ENCODE results near the gene SNX33. TPM values are rescaled to one million over a fixed set of nuclear protein-coding genes. Genes with fewer than 3 reads are reported as not detected.

SNX33 gene
- total RNA-seq, 1 experiment from 2014 or later = 8.3 TPM

DNA sequence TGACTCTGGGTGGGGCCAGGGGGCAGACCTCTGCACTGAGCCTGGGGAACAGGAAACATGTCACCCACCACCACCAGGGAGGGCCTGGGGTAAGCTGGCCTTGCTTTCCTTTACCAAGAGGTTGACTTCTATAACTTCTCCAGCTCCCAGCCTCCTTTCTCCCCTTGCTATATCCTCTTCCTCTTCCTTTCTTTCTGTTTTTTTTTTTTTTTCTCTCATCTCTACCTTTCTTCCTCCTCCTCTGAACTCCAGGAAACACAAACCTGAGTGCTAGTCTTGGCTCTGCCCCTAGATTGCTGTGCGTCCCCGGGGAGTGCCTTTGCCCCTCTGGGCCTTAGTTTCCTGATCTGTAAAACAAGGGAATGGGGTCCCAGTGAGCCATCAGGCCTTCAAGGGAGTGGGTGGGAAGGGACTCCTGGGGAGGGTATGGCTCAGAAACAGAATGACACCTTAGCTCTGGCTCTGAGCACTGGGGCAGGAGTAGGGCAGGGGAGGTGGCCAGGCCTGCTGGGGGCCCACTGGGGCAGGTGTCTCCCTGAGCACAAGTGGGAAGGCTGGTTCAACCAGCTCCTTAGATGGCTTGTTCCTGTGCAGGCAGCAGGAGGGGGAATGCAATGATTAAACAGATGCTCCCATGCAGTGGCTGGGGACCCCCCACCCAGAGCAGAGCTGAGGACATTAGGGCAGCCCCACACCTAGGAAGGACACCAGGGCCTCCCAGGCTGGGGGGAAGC, 4.3 kb downstream of the SNX33 start (continued):
- TF ChIP-seq SP1 (IDR thresholded peaks at IDR 0.05; ENCODE audit: low read depth) = no peak

GRCh38 chr15:75653347-75653913, 5.7 kb downstream of the SNX33 start:
- H3K4me2 ChIP-seq (ENCODE audit: low read length) = no peak overlapping the region
- H3K4me1 ChIP-seq (ENCODE audit: control insufficient read depth in 1 of 2, insufficient read depth in 2 of 2, low read length in 2 of 2) = peaks cover 15 to 41% of the 10 kb centered on the region in 2 experiments
- no peak overlapping the region for H3K27ac ChIP-seq (ENCODE audit: low read depth, low read length)
- BruUV-seq (replicated peaks) = no TSS peak
- H3K9me2 ChIP-seq (ENCODE audit: insufficient read depth) = no peaks in the 10 kb centered on the region
- ChIA-PET CTCF (no interaction called here), POLR2A (interaction anchor here (1.2 kb wide), 1 partner anchor 202 kb away, joined by 4 read pairs; the partner anchor contains the start of gene SIN3A), RAD21 (ENCODE audit: low non-redundant PET in 1 of 2, low total read pairs in 2 of 2, uncharacterized antibody in 2 of 2, unreplicated experiment in 2 of 2) (no interaction called here)
- H3K9ac ChIP-seq (ENCODE audit: low read length) = no peak overlapping the region
- peaks cover 41% of the 10 kb centered on the region for H3K79me2 ChIP-seq (ENCODE audit: insufficient read depth, low read length)
- no peaks in the 10 kb centered on the region for H4K20me1 ChIP-seq (ENCODE audit: insufficient read depth)
- H2AFZ ChIP-seq (ENCODE audit: low read depth, low read length, poor library complexity, severe bottlenecking) = no peak overlapping the region
- H3K36me3 ChIP-seq (ENCODE audit: control insufficient read depth in 1 of 2, insufficient read depth in 2 of 2, low read length in 2 of 2) = peaks cover 2 to 12% of the 10 kb centered on the region in 2 experiments; a peak in 2 of 4 replicates
- H3K9me3 ChIP-seq (ENCODE audit: control insufficient read depth in 1 of 2, insufficient read depth in 1 of 2, low read depth in 1 of 2, low read length in 2 of 2) = no peaks in the 10 kb centered on the region
- ATAC-seq (no peak), DNase-seq (ENCODE audit: low read depth, low spot score) (no peak)
- intact Hi-C loops (cut with micrococcal nuclease) = no loop called here
- no peak for TF ChIP-seq ZNF274 (IDR thresholded peaks at IDR 0.05; ENCODE audit: low read depth, low read length)
- no peaks in the 10 kb centered on the region for H3K27me3 ChIP-seq (ENCODE audit: insufficient read depth, low read length)
- H3K4me3 ChIP-seq (replicated peaks in 1 of 2; ENCODE audit: low read depth in 1 of 2, low read length in 2 of 2) = no peak overlapping the region

DNA sequence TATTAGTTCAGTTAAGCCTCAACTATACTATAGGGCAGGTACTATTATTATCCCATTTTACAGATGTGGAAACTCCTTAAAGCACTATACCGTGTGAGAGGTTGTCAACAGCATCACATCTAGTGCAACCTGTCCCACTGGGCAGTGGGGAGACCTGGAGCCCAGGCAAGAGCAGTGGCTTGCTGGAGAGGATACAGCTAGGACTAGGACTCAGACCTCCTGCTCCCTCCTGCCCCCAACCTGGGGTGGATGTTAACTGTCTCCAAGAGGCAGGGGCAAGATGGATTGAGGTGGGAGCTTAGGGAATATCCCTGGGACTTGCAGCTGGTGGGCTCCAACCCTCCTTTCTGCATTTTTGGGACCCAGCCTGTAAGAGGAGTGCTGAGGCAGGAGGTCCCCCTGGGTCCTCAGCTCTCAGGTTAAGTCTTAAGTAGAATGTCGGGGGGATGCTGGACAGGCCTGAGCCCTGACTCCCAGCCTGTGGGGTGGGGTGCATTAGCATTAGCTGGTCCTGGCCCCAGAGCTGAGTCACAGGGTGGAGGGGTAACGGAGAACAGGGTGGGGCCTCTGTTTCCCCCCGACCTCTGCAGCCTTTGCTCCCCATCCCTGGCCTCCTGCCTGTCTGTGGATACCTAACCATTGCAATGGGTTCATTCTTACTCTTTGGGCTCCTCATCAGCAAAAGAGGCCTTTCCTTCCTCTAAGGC, 6.6 kb downstream of the SNX33 start:
- TF ChIP-seq SP1 (IDR thresholded peaks at IDR 0.05; ENCODE audit: low read depth) (no peak), ZNF274 (IDR thresholded peaks at IDR 0.05; ENCODE audit: low read depth, low read length) (no peak), RAD21 (IDR thresholded peaks at IDR 0.05; ENCODE audit: low read depth) (no peak), YY1 (IDR thresholded peaks at IDR 0.05; ENCODE audit: extremely low read depth, insufficient replicate concordance, low read depth, low read length) (no peak)
- peaks cover 15 to 32% of the 10 kb centered on the region in 2 experiments for H3K4me1 ChIP-seq (ENCODE audit: control insufficient read depth in 1 of 2, insufficient read depth in 2 of 2, low read length in 2 of 2)
- POLR2A ChIA-PET = interaction anchor here (1.2 kb wide), 1 partner anchor 203 kb away, joined by 4 read pairs; the partner anchor contains the start of gene SIN3A

More for the DNA sequence above, 6.6 kb downstream of the SNX33 start:
- ChIA-PET RAD21 (ENCODE audit: low non-redundant PET in 1 of 2, low total read pairs in 2 of 2, uncharacterized antibody in 2 of 2, unreplicated experiment in 2 of 2) (no interaction called here), CTCF (no interaction called here)
- H3K36me3 ChIP-seq (ENCODE audit: control insufficient read depth in 1 of 2, insufficient read depth in 2 of 2, low read length in 2 of 2) = peaks cover 2 to 9% of the 10 kb centered on the region in 2 experiments; a peak in 2 of 4 replicates
- H3K27me3 ChIP-seq (ENCODE audit: insufficient read depth, low read length) = no peaks in the 10 kb centered on the region
- no peaks in the 10 kb centered on the region for H3K9me3 ChIP-seq (ENCODE audit: control insufficient read depth in 1 of 2, insufficient read depth in 1 of 2, low read depth in 1 of 2, low read length in 2 of 2)
- intact Hi-C loops (cut with micrococcal nuclease) = no loop called here
- no peak overlapping the region for H3K4me3 ChIP-seq (replicated peaks in 1 of 2; ENCODE audit: low read depth in 1 of 2, low read length in 2 of 2)
- no TSS peak for BruUV-seq (replicated peaks)
- no peak overlapping the region for H3K4me2 ChIP-seq (ENCODE audit: low read length)
- no peaks in the 10 kb centered on the region for H4K20me1 ChIP-seq (ENCODE audit: insufficient read depth)
- no peaks in the 10 kb centered on the region for H3K9me2 ChIP-seq (ENCODE audit: insufficient read depth)
- DNase-seq (ENCODE audit: low read depth, low spot score) = no peak
- H3K9ac ChIP-seq (ENCODE audit: low read length) = no peak overlapping the region
- H3K79me2 ChIP-seq (ENCODE audit: insufficient read depth, low read length) = peaks cover 37% of the 10 kb centered on the region
- ATAC-seq = no peak
- no peak overlapping the region for H2AFZ ChIP-seq (ENCODE audit: low read depth, low read length, poor library complexity, severe bottlenecking)
- no peak overlapping the region for H3K27ac ChIP-seq (ENCODE audit: low read depth, low read length)
